ENCODE data around the gene PRDX5. TPM values are rescaled to one million over a fixed set of nuclear protein-coding genes. Genes with fewer than 3 reads are reported as not detected.
"Not testable (repeated sequence)": the region's sequence is repeated elsewhere in the genome, so short reads cannot be mapped to it uniquely, and the experiment has no call there.

The PRDX5 gene
- total RNA-seq, 1 donor: 257 TPM

DNA sequence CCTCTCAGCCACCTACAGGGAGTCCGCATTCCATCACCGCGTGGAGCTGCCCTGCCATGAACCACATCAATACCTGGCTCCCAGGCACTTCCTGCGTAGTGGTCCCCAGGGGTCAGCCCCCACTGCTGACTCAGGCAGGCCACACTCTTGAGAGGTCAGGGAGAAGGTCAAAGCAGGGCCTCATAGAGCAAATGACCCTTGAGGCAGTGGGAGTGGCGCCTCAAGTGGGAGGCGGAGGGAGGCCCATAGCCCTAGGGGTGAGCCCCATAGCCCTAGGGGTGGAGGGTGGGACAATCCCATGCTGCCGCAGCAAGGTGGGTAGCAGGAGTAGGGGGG is 5.0 kb downstream of the PRDX5 start:
- DNase-seq (ENCODE audit: low read depth): no peak
- TF ChIP-seq, protein P1, sequence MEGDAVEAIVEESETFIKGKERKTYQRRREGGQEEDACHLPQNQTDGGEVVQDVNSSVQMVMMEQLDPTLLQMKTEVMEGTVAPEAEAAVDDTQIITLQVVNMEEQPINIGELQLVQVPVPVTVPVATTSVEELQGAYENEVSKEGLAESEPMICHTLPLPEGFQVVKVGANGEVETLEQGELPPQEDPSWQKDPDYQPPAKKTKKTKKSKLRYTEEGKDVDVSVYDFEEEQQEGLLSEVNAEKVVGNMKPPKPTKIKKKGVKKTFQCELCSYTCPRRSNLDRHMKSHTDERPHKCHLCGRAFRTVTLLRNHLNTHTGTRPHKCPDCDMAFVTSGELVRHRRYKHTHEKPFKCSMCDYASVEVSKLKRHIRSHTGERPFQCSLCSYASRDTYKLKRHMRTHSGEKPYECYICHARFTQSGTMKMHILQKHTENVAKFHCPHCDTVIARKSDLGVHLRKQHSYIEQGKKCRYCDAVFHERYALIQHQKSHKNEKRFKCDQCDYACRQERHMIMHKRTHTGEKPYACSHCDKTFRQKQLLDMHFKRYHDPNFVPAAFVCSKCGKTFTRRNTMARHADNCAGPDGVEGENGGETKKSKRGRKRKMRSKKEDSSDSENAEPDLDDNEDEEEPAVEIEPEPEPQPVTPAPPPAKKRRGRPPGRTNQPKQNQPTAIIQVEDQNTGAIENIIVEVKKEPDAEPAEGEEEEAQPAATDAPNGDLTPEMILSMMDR (IDR thresholded peaks at IDR 0.05; ENCODE audit: insufficient read depth, low read length): no peak
- H3K4me3 ChIP-seq (ENCODE audit: low read depth, low read length): no peak overlapping the region

GRCh38 chr11:64323373-64323772 is 5.5 kb downstream of the PRDX5 start:
- TF ChIP-seq, protein P1 (IDR thresholded peaks at IDR 0.05; ENCODE audit: insufficient read depth, low read length): no peak
- DNase-seq (ENCODE audit: low read depth): no peak

GRCh38 chr11:64323984-64324383 is 6.1 kb downstream of the PRDX5 start:
- DNase-seq (ENCODE audit: low read depth); H3K4me3 ChIP-seq (ENCODE audit: low read depth, low read length): not testable (repeated sequence)

More at GRCh38 chr11:64323373-64323772, 5.5 kb downstream of the PRDX5 start:
- H3K4me3 ChIP-seq (ENCODE audit: low read depth, low read length): no peak overlapping the region

DNA sequence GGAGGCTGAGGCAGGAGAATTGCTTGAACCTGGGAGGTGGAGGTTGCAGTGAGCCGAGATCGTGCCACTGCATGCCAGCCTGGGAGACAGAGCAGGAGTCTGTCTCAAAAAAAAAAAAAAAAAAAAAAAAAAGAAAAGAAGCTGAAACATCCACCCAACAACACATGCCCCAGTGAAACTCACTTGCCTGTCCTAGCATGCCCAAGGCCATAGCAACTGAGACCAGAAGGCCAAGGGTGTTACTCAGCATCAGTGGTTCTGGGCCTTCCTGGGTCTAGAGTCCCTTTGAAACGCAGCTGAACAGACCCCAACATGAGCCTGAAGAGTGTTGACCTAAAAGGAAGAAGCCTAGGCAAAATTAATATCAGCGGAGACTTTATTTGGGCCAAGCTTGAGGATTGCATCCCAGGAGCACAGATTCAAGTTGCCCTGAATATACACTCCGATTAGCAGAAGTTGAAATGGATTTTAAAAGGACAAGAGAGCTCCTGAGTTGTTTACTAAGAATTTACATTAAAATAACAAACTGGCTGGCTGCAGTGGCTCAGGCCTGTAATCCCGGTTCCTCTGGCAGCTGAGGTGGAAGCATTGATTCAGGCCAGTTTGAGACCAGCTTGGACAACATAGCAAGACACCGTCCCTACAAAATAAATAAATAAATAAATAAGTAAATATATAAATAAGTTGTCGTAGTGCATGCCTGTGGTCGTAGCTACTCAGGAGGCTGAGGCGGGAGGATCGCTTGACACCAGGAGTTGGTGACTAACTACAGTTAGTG is 7.0 kb downstream of the PRDX5 start:
- TF ChIP-seq, protein P1 (IDR thresholded peaks at IDR 0.05; ENCODE audit: insufficient read depth, low read length): no peak
- no peak for DNase-seq (ENCODE audit: low read depth)
- H3K4me3 ChIP-seq (ENCODE audit: low read depth, low read length): no peak overlapping the region

GRCh38 chr11:64327375-64327774 is 9.5 kb downstream of the PRDX5 start:
- no peak overlapping the region for H3K4me3 ChIP-seq (ENCODE audit: low read depth, low read length)
- TF ChIP-seq, protein P1 (IDR thresholded peaks at IDR 0.05; ENCODE audit: insufficient read depth, low read length): no peak
- no peak for DNase-seq (ENCODE audit: low read depth)

GRCh38 chr11:64327993-64328392 is 10.1 kb downstream of the PRDX5 start:
- TF ChIP-seq, protein P1 (IDR thresholded peaks at IDR 0.05; ENCODE audit: insufficient read depth, low read length): no peak
- H3K4me3 ChIP-seq (ENCODE audit: low read depth, low read length): no peak overlapping the region

DNA sequence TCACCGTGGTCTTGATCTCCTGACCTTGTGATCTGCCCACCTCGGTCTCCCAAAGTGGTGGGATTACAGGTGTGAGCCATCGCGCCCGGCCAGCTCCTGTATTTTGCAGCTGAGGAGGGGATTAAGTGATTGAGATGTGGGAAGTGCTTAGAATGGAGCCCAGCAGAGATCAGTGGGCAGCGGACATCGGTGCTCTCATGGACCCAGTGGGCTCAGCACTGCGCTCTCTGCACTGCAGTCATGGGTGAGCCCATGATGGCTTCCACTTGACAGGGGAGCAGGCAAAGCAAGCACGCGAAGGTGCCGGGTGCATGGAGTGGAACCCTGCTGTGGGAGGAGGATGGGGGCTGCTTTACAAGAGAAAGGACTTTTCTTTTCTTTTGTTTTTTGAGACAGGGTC is 13.0 kb downstream of the PRDX5 start:
- no peak for DNase-seq (ENCODE audit: low read depth)
- TF ChIP-seq, protein P1 (IDR thresholded peaks at IDR 0.05; ENCODE audit: insufficient read depth, low read length): no peak
- no peak overlapping the region for H3K4me3 ChIP-seq (ENCODE audit: low read depth, low read length)

More at GRCh38 chr11:64327993-64328392, 10.1 kb downstream of the PRDX5 start:
- no peak for DNase-seq (ENCODE audit: low read depth)

All from fibroblast of the aortic adventitia (primary cell).